Nephron progenitor cell (in vitro differentiated cells): ENCODE results near the gene RNF224.

ENCODE experiments used
- DNase-seq: peaks from one replicate; pipeline ENCODE4 v3.0.0; 2021
- H3K27ac Mint-ChIP-seq: 2 replicates; pipeline ENCODE4 v1.8.0; 2021; ENCODE audit warnings: mild to moderate bottlenecking, moderate library complexity, mixed read lengths
- H3K27me3 Mint-ChIP-seq: 2 replicates; pipeline ENCODE4 v1.8.0; 2021; ENCODE audit warnings: mild to moderate bottlenecking, low read depth, mixed read lengths; ENCODE audit not compliant: poor library complexity
- H3K36me3 Mint-ChIP-seq: 2 replicates; pipeline ENCODE4 v1.8.0; 2021; ENCODE audit warnings: low read depth, mixed read lengths
- H3K4me1 Mint-ChIP-seq: 2 replicates; pipeline ENCODE4 v1.8.0; 2021; ENCODE audit warnings: mixed read lengths
- H3K4me3 Mint-ChIP-seq: 2 replicates; pipeline ENCODE4 v1.8.0; 2021; ENCODE audit warnings: mild to moderate bottlenecking, moderate library complexity, mixed read lengths
- H3K9me3 Mint-ChIP-seq: 2 replicates; pipeline ENCODE4 v1.8.0; 2021; ENCODE audit warnings: mild to moderate bottlenecking, moderate library complexity, mixed read lengths
- CTCF ChIP-seq: fragments of 200-600 bp; sonication (generic); IDR thresholded peaks from 2 replicates; pipeline ENCODE4 v1.5.0; 2021; ENCODE audit warnings: antibody characterized with exemption

Gene RNF224

DNA sequence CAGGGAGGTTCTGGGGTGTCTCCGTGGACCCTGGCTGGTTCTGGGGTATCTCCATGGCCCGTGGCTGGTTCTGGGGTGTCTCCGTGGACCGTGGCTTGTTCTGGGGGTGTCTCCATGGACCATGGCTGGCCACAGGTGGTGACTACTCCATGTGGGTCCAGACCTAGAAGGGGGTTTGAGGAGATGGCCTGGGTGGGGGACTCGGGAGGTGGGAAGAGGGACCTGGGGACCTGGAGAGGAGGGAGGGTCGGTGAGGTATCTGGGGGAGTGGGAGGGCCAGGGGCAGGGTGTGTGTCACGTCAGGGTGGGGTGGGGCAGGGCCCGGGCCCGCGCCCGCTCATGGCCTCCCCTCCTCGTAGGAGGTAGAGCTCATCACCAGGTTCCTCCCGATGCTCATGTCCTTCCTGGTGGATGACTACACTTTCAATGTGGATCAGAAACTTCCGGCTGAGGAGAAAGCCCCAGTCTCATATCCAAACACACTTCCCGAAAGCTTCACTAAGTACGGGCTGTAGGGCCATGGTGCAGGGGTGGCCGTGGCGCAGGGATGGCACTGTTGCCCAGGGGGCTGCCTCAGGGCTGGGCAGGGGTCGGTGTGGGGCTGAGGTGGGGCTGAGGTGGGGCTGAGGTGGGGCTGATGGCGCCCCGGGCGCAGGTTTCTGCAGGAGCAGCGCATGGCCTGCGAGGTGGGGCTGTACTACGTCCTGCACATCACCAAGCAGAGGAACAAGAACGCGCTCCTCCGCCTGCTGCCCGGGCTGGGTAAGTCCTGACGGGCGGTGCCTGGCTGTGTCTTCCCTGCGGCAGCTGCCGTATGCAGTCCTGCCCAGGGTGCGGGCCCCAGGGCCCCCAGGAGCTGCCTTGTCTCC, 39.5 kb downstream of the RNF224 start:
- H3K9me3 Mint-ChIP-seq = peaks cover 1% of the 10 kb centered on the region
- no peak for DNase-seq
- H3K4me3 Mint-ChIP-seq = no peak overlapping the region
- H3K4me1 Mint-ChIP-seq = peaks cover 7% of the 10 kb centered on the region
- H3K27ac Mint-ChIP-seq = no peak overlapping the region
- no peaks in the 10 kb centered on the region for H3K27me3 Mint-ChIP-seq
- peaks cover 29% of the 10 kb centered on the region for H3K36me3 Mint-ChIP-seq
- TF ChIP-seq CTCF = no peak

GRCh38 chr9:137267933-137268355, 40.6 kb downstream of the RNF224 start:
- Mint-ChIP-seq H3K36me3 (peaks cover 22% of the 10 kb centered on the region), H3K27me3 (no peaks in the 10 kb centered on the region), H3K4me3 (no peak overlapping the region), H3K9me3 (no peaks in the 10 kb centered on the region), H3K4me1 (peaks cover 7% of the 10 kb centered on the region), H3K27ac (no peak overlapping the region)
- DNase-seq = no peak
- no peak for TF ChIP-seq CTCF

DNA sequence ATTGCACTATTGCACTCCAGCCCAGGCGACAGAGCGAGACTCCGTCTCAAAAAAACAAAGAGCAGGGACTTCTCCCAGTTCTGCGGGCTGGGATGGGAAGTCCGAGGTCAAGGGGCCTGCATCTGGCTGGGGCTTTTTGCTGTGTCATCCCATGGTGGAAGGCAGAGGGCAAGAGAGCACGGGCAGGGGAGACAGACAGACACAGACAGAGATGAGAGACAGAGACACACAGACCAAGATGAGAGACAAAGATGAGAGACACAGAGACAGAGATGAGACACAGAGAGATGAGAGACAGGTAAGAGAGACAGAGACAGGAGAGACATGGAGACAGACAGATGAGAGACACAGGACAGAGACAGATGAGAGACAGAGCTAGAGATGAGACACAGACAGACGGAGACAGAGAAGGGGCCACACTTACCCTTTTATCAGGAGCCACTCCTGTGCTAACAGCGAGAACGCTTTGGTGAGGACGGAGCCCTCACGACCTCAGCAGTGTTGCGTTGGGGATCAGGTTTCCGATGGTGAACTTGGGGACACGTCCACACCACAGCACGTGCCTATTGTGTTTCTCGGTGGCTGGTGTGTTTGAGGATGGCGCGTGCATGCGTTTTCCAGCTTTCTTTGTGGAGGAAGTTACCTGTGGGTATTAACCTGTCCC, 41.4 kb downstream of the RNF224 start:
- no peaks in the 10 kb centered on the region for H3K9me3 Mint-ChIP-seq

GRCh38 chr9:137269231-137269772, 42.0 kb downstream of the RNF224 start:
- Mint-ChIP-seq H3K27me3 (no peaks in the 10 kb centered on the region), H3K4me3 (no peak overlapping the region)

More for the DNA sequence above, 41.4 kb downstream of the RNF224 start:
- H3K36me3 Mint-ChIP-seq = peaks cover 26% of the 10 kb centered on the region
- DNase-seq = no peak
- H3K4me1 Mint-ChIP-seq = peaks cover 7% of the 10 kb centered on the region
- TF ChIP-seq CTCF = no peak
- peak overlapping the region; percentile 85 for H3K27ac Mint-ChIP-seq
- no peak overlapping the region for H3K4me3 Mint-ChIP-seq
- H3K27me3 Mint-ChIP-seq = no peaks in the 10 kb centered on the region

GRCh38 chr9:137270929-137271695, 43.8 kb downstream of the RNF224 start:
- no peak overlapping the region for H3K4me3 Mint-ChIP-seq
- H3K4me1 Mint-ChIP-seq = peaks cover 25% of the 10 kb centered on the region
- H3K36me3 Mint-ChIP-seq = peaks cover 28% of the 10 kb centered on the region
- no peak for TF ChIP-seq CTCF
- DNase-seq = no peak
- no peaks in the 10 kb centered on the region for H3K9me3 Mint-ChIP-seq
- H3K27ac Mint-ChIP-seq = no peak overlapping the region
- H3K27me3 Mint-ChIP-seq = no peaks in the 10 kb centered on the region

More at GRCh38 chr9:137269231-137269772, 42.0 kb downstream of the RNF224 start:
- peaks cover 28% of the 10 kb centered on the region for H3K36me3 Mint-ChIP-seq
- peaks cover 8% of the 10 kb centered on the region for H3K4me1 Mint-ChIP-seq
- H3K9me3 Mint-ChIP-seq = no peaks in the 10 kb centered on the region
- no peak for DNase-seq
- peak overlapping the region; percentile 61 for H3K27ac Mint-ChIP-seq
- no peak for TF ChIP-seq CTCF
